ENCODE data around the gene OOSP1.

The OOSP1 gene

GRCh38 chr11:59968395-59968783, 30.2 kb downstream of the OOSP1 start:
- no peak for TF ChIP-seq FOXP2 (optimal IDR thresholded peaks at IDR 0.05; ENCODE audit: borderline replicate concordance, extremely low read depth, extremely low read length, insufficient read depth)
- no peak for TF ChIP-seq TAF1 (IDR thresholded peaks at IDR 0.05; ENCODE audit: borderline replicate concordance, insufficient read depth, low read length)
- no peak for TF ChIP-seq SIN3A (IDR thresholded peaks at IDR 0.05; ENCODE audit: borderline replicate concordance, insufficient read depth, low read length)
- TF ChIP-seq POLR2AphosphoS5 (IDR thresholded peaks at IDR 0.05; ENCODE audit: low read depth, low read length) = no peak
- no peak for TF ChIP-seq REST (IDR thresholded peaks at IDR 0.05; ENCODE audit: insufficient read depth in 1 of 2, low read depth in 2 of 2, low read length in 2 of 2)

GRCh38 chr11:59973097-59973496, 34.9 kb downstream of the OOSP1 start:
- TF ChIP-seq TAF1 (IDR thresholded peaks at IDR 0.05; ENCODE audit: borderline replicate concordance, insufficient read depth, low read length) (no peak), FOXP2 (optimal IDR thresholded peaks at IDR 0.05; ENCODE audit: borderline replicate concordance, extremely low read depth, extremely low read length, insufficient read depth) (no peak), SIN3A (IDR thresholded peaks at IDR 0.05; ENCODE audit: borderline replicate concordance, insufficient read depth, low read length) (no peak), POLR2AphosphoS5 (IDR thresholded peaks at IDR 0.05; ENCODE audit: low read depth, low read length) (no peak), REST (IDR thresholded peaks at IDR 0.05; ENCODE audit: insufficient read depth in 1 of 2, low read depth in 2 of 2, low read length in 2 of 2) (no peak)

GRCh38 chr11:59981106-59981770, 43.0 kb downstream of the OOSP1 start:
- TF ChIP-seq TAF1 (IDR thresholded peaks at IDR 0.05; ENCODE audit: borderline replicate concordance, insufficient read depth, low read length) (no peak), REST (IDR thresholded peaks at IDR 0.05; ENCODE audit: insufficient read depth in 1 of 2, low read depth in 2 of 2, low read length in 2 of 2) (no peak), FOXP2 (optimal IDR thresholded peaks at IDR 0.05; ENCODE audit: borderline replicate concordance, extremely low read depth, extremely low read length, insufficient read depth) (no peak), SIN3A (IDR thresholded peaks at IDR 0.05; ENCODE audit: borderline replicate concordance, insufficient read depth, low read length) (no peak), POLR2AphosphoS5 (IDR thresholded peaks at IDR 0.05; ENCODE audit: low read depth, low read length) (no peak)

- TF ChIP-seq SIN3A (IDR thresholded peaks at IDR 0.05; ENCODE audit: borderline replicate concordance, insufficient read depth, low read length) = no peak
- TF ChIP-seq REST (IDR thresholded peaks at IDR 0.05; ENCODE audit: insufficient read depth in 1 of 2, low read depth in 2 of 2, low read length in 2 of 2) = no peak
- no peak for TF ChIP-seq FOXP2 (optimal IDR thresholded peaks at IDR 0.05; ENCODE audit: borderline replicate concordance, extremely low read depth, extremely low read length, insufficient read depth)
- TF ChIP-seq TAF1 (IDR thresholded peaks at IDR 0.05; ENCODE audit: borderline replicate concordance, insufficient read depth, low read length) = no peak
- TF ChIP-seq POLR2AphosphoS5 (IDR thresholded peaks at IDR 0.05; ENCODE audit: low read depth, low read length) = no peak
Observed at GRCh38 chr11:59983212-59983611, 45.0 kb downstream of the OOSP1 start.

Measured in PFSK-1 (cell line).